ENCODE data around the gene PKMYT1.

The PKMYT1 gene

GRCh38 chr16:2980227-2981176, at the start of gene PKMYT1:
PKMYT1 (minus strand) TSS chr16:2980446; CDS start chr16:2979657, 789 bp downstream.
- peak; percentile 63 for DNase-seq

- DNase-seq = peak; percentile 7
These were observed 49.4 kb upstream of the PKMYT1 start for GRCh38 chr16:3029491-3030221.

- DNase-seq = no peak
These were observed 48.6 kb upstream of the PKMYT1 start for GRCh38 chr16:3028716-3029319.

GRCh38 chr16:3027983-3028715, 47.9 kb upstream of the PKMYT1 start:
- DNase-seq = peak; percentile 64

- DNase-seq = no peak
These were observed 47.2 kb upstream of the PKMYT1 start for GRCh38 chr16:3027489-3027795.

GRCh38 chr16:3026609-3027488, 46.6 kb upstream of the PKMYT1 start:
- DNase-seq = no peak

- no peak for DNase-seq
These were observed 45.7 kb upstream of the PKMYT1 start for GRCh38 chr16:3026003-3026378.

- no peak for DNase-seq
These were observed 45.1 kb upstream of the PKMYT1 start for GRCh38 chr16:3025032-3026002.

GRCh38 chr16:3023669-3024478, 43.6 kb upstream of the PKMYT1 start, which contains the start of the genes HCFC1R1 and THOC6:
HCFC1R1 (minus strand) TSS chr16:3023942; CDS start chr16:3023941, 1 bp downstream.
THOC6 (plus strand) TSS chr16:3024035; CDS start chr16:3024327, 292 bp downstream.
- peak; percentile 82 for DNase-seq

- DNase-seq = no peak
These were observed 43.1 kb upstream of the PKMYT1 start for GRCh38 chr16:3023415-3023668.

- DNase-seq = no peak
These were observed 42.6 kb upstream of the PKMYT1 start for GRCh38 chr16:3022684-3023414.

GRCh38 chr16:3022208-3022683, 42.0 kb upstream of the PKMYT1 start:
- DNase-seq = no peak

GRCh38 chr16:3021449-3022207, 41.4 kb upstream of the PKMYT1 start:
- DNase-seq = peak; percentile 23

- DNase-seq = no peak
These were observed 40.6 kb upstream of the PKMYT1 start for GRCh38 chr16:3020604-3021448.

- DNase-seq = peak; percentile 18
These were observed 40.0 kb upstream of the PKMYT1 start, which contains the start of gene TNFRSF12A for GRCh38 chr16:3020247-3020603. TNFRSF12A (plus strand) TSS chr16:3020368; CDS start chr16:3020398, 30 bp downstream.

GRCh38 chr16:3019594-3020246, 39.5 kb upstream of the PKMYT1 start:
- DNase-seq = no peak

Measured in NCI-H1105 treated with DMSO at 0.1 percent for 48 hours (cell line).